Neural cell (in vitro differentiated cells): ENCODE data around the gene ADIPOR2. TPM values are rescaled to one million over a fixed set of nuclear protein-coding genes. Genes with fewer than 3 reads are reported as not detected.

Experiments
- H2AFZ ChIP-seq: fragments of 200-600, 300-800 bp; sonication (generic), shearing (Covaris generic); 2 replicates; pipeline ENCODE4 v1.6.0; 2014; ENCODE audit warnings: low read depth, mild to moderate bottlenecking, antibody characterized with exemption, low read length, moderate library complexity
- H3F3A ChIP-seq: fragments of 200-600 bp; shearing (Covaris generic); 2 replicates; pipeline ENCODE4 v1.6.1; 2016; ENCODE audit warnings: mild to moderate bottlenecking, moderate library complexity, mixed read lengths, antibody characterized with exemption, low read length; ENCODE audit not compliant: insufficient read depth, poor library complexity, severe bottlenecking
- H3K27ac ChIP-seq: fragments of 200-600, 300-800 bp; sonication (generic), shearing (Covaris generic); 2 replicates; pipeline ENCODE4 v1.5.1; 2014; ENCODE audit warnings: mild to moderate bottlenecking, low read length, moderate library complexity
- H3K27me3 ChIP-seq: fragments of 300-800, 200-600 bp; sonication (generic), shearing (Covaris generic); 2 replicates; pipeline ENCODE4 v1.6.0; 2014; ENCODE audit warnings: mild to moderate bottlenecking, low read depth, low read length, moderate library complexity; ENCODE audit not compliant: insufficient read depth
- H3K36me3 ChIP-seq: fragments of 300-800, 200-600 bp; sonication (generic), shearing (Covaris generic); 2 replicates; pipeline ENCODE4 v1.5.1; 2014; ENCODE audit warnings: mild to moderate bottlenecking, antibody characterized with exemption, low read length, moderate library complexity; ENCODE audit not compliant: insufficient read depth
- H3K4me2 ChIP-seq: fragments of 300-800, 200-600 bp; sonication (generic), shearing (Covaris generic); 2 replicates; pipeline ENCODE4 v1.6.0; 2014; ENCODE audit warnings: mild to moderate bottlenecking, low read length
- H3K4me3 ChIP-seq: fragments of 300-800, 200-600 bp; sonication (generic), shearing (Covaris generic); 2 replicates; pipeline ENCODE4 v1.5.1; 2014; ENCODE audit warnings: mild to moderate bottlenecking, low read length, moderate library complexity
- H3K79me2 ChIP-seq: fragments of 200-600 bp; shearing (Covaris generic); replicated peaks from 2 replicates; pipeline ENCODE4 v1.6.0; 2014; ENCODE audit warnings: mild to moderate bottlenecking, low read length, moderate library complexity; ENCODE audit not compliant: insufficient read depth
- H3K9ac ChIP-seq: fragments of 300-800, 200-600 bp; sonication (generic), shearing (Covaris generic); 2 replicates; pipeline ENCODE4 v1.6.1; 2016; ENCODE audit warnings: mild to moderate bottlenecking, low read length, mixed read lengths
- H3K9me2 ChIP-seq: fragments of 200-600 bp; shearing (Covaris generic); 2 replicates; pipeline ENCODE4 v1.6.1; 2016; ENCODE audit warnings: mild to moderate bottlenecking, low read length, mixed read lengths; ENCODE audit not compliant: insufficient read depth
- H3K9me3 ChIP-seq: fragments of 200-600, 300-800 bp; sonication (generic), shearing (Covaris generic); 2 replicates; pipeline ENCODE4 v1.6.1; 2016; ENCODE audit warnings: mild to moderate bottlenecking, mixed run types, low read length, moderate library complexity, mixed read lengths
- H4K20me1 ChIP-seq: fragments of 200-600 bp; shearing (Covaris generic); 2 replicates; pipeline ENCODE4 v1.6.1; 2016; ENCODE audit warnings: mild to moderate bottlenecking, mixed run types; ENCODE audit not compliant: insufficient read depth
- EZH2 ChIP-seq: fragments of 200-600, 300-800 bp; shearing (Covaris generic), sonication (generic); IDR thresholded peaks from 2 replicates; pipeline ENCODE4 v1.6.1; 2014; ENCODE audit warnings: antibody characterized with exemption, low read length, borderline replicate concordance, mild to moderate bottlenecking; ENCODE audit not compliant: insufficient read depth, poor library complexity, severe bottlenecking
- MXI1 ChIP-seq: fragments of 450-650 bp; conservative IDR thresholded peaks from 2 replicates; pipeline ENCODE4 v1.6.1; 2014; ENCODE audit warnings: antibody characterized with exemption, mild to moderate bottlenecking; ENCODE audit not compliant: poor library complexity, severe bottlenecking
- POLR2AphosphoS5 ChIP-seq: IDR thresholded peaks from 2 replicates; pipeline ENCODE4 v1.6.1; 2012
- REST ChIP-seq: IDR thresholded peaks from 2 replicates; pipeline ENCODE4 v1.6.1; 2012; ENCODE audit warnings: borderline replicate concordance
- SMC3 ChIP-seq: fragments of 450-650 bp; conservative IDR thresholded peaks from 2 replicates; pipeline ENCODE4 v1.6.1; 2014; ENCODE audit warnings: antibody characterized with exemption, mild to moderate bottlenecking, moderate library complexity; ENCODE audit not compliant: poor library complexity
- TAF1 ChIP-seq: IDR thresholded peaks from 2 replicates; pipeline ENCODE4 v1.6.1; 2012; ENCODE audit warnings: low read depth
- polyA plus RNA-seq: library from polyadenylated mRNA; depleted of rRNA; stranded (reverse); fragments of >200 nt; gene quantifications from 2 replicates; pipeline ENCODE4 v1.2.3, GENCODE V29; 2014
- TF ChIP-seq, protein P1 (sequence below): fragments of 450-650 bp; IDR thresholded peaks from 2 replicates; pipeline ENCODE4 v1.5.1; 2014; ENCODE audit warnings: antibody characterized with exemption, mild to moderate bottlenecking, moderate library complexity; ENCODE audit not compliant: poor library complexity, severe bottlenecking

The ADIPOR2 gene
- polyA plus RNA-seq, 1 donor from 2014 or later = 18.5 TPM

- Histone ChIP-seq H3K79me2 (no peaks in the 10 kb centered on the region), H3F3A (no peaks in the 10 kb centered on the region), H3K9ac (no peak overlapping the region), H3K4me3 (no peak overlapping the region), H3K9me2 (no peaks in the 10 kb centered on the region), H3K9me3 (no peaks in the 10 kb centered on the region), H3K27me3 (peaks cover 10% of the 10 kb centered on the region), H3K36me3 (no peaks in the 10 kb centered on the region), H2AFZ (no peak overlapping the region), H4K20me1 (no peaks in the 10 kb centered on the region), H3K27ac (no peak overlapping the region), H3K4me2 (no peak overlapping the region)
- no peak for TF ChIP-seq EZH2
- no peak for TF ChIP-seq POLR2AphosphoS5
- TF ChIP-seq, protein P1, sequence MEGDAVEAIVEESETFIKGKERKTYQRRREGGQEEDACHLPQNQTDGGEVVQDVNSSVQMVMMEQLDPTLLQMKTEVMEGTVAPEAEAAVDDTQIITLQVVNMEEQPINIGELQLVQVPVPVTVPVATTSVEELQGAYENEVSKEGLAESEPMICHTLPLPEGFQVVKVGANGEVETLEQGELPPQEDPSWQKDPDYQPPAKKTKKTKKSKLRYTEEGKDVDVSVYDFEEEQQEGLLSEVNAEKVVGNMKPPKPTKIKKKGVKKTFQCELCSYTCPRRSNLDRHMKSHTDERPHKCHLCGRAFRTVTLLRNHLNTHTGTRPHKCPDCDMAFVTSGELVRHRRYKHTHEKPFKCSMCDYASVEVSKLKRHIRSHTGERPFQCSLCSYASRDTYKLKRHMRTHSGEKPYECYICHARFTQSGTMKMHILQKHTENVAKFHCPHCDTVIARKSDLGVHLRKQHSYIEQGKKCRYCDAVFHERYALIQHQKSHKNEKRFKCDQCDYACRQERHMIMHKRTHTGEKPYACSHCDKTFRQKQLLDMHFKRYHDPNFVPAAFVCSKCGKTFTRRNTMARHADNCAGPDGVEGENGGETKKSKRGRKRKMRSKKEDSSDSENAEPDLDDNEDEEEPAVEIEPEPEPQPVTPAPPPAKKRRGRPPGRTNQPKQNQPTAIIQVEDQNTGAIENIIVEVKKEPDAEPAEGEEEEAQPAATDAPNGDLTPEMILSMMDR = no peak
- no peak for TF ChIP-seq SMC3
Observed at GRCh38 chr12:1819050-1819449, 128.2 kb downstream of the ADIPOR2 start.

GRCh38 chr12:1819571-1819970, 128.7 kb downstream of the ADIPOR2 start:
- Histone ChIP-seq H3K27ac (no peak overlapping the region), H3K79me2 (no peaks in the 10 kb centered on the region), H3K9ac (peak overlapping the region; percentile 41), H3K27me3 (peaks cover 10% of the 10 kb centered on the region), H4K20me1 (no peaks in the 10 kb centered on the region), H3F3A (no peaks in the 10 kb centered on the region), H3K9me3 (no peaks in the 10 kb centered on the region), H3K4me3 (peak overlapping the region; percentile 49), H3K4me2 (peak overlapping the region; percentile 10), H3K9me2 (no peaks in the 10 kb centered on the region), H3K36me3 (no peaks in the 10 kb centered on the region), H2AFZ (no peak overlapping the region)
- no peak for TF ChIP-seq EZH2
- no peak for TF ChIP-seq SMC3

DNA sequence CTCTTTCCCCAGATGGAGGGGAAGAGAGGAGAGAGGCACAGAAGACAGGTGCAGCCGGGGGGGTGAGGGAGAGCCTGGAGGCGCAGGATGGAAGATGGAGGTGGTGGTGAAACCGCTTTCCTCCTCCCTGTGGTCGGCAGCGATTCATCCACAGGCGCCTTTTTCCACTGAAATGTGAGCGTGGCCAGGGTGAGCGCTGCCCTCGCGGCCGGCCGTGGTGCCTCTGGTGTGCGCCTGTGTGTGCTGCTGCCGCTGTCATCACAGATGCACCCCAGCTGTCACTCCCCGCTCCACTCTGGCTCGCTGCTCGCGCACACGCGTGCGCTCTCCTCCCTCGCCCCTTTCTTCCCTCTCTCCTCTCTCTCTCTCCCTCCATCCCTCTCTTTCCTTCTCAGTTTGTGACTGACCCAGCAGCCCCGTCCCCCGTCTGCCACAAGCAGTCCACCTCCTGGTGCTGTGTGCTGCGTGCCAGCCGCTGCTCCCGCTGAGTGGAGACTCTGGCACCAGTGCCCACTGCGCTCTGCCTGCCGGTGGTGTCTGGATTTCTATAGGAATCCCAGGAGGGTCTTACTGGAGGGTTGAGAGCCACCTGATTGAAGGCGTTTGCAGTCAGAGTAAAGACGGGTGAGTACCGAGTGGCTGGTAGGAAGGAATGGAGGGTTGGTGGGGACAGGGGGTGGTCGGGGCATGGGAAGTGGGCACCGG, 129.5 kb downstream of the ADIPOR2 start, which contains the start of gene LRTM2:
Gene LRTM2 (plus strand): TSS at position 375 of the 705 bp plus-strand sequence. CDS start 7,584 bp downstream, outside the sequence.
- TF ChIP-seq POLR2AphosphoS5 (no peak), MXI1 (no peak), EZH2 (no peak), TAF1 (no peak)
- peaks cover 10% of the 10 kb centered on the region for H3K27me3 ChIP-seq
- H3F3A ChIP-seq = no peaks in the 10 kb centered on the region
- H4K20me1 ChIP-seq = no peaks in the 10 kb centered on the region
- no peaks in the 10 kb centered on the region for H3K36me3 ChIP-seq
- H3K27ac ChIP-seq = no peak within 1 kb of the TSS
- peak within 1 kb of the TSS; percentile 41 for H3K9ac ChIP-seq
- no peaks in the 10 kb centered on the region for H3K9me2 ChIP-seq
- H3K79me2 ChIP-seq = no peaks in the 10 kb centered on the region
- H3K9me3 ChIP-seq = no peaks in the 10 kb centered on the region
- peak within 1 kb of the TSS; percentile 49 for H3K4me3 ChIP-seq
- peak within 1 kb of the TSS; percentile 27 for H2AFZ ChIP-seq
- H3K4me2 ChIP-seq = peak within 1 kb of the TSS; percentile 39

GRCh38 chr12:1820896-1821291, 130.0 kb downstream of the ADIPOR2 start:
- peaks cover 10% of the 10 kb centered on the region for H3K27me3 ChIP-seq
- H3K36me3 ChIP-seq = no peaks in the 10 kb centered on the region
- H3K79me2 ChIP-seq = no peaks in the 10 kb centered on the region
- no peak overlapping the region for H3K27ac ChIP-seq
- H3F3A ChIP-seq = no peaks in the 10 kb centered on the region
- H3K4me3 ChIP-seq = peak overlapping the region; percentile 49
- no peak overlapping the region for H2AFZ ChIP-seq
- TF ChIP-seq MXI1 = no peak
- TF ChIP-seq POLR2AphosphoS5 = no peak
- no peak for TF ChIP-seq EZH2
- TF ChIP-seq REST = no peak
- no peak for TF ChIP-seq TAF1
- no peaks in the 10 kb centered on the region for H3K9me3 ChIP-seq
- no peaks in the 10 kb centered on the region for H4K20me1 ChIP-seq
- no peaks in the 10 kb centered on the region for H3K9me2 ChIP-seq
- H3K4me2 ChIP-seq = peak overlapping the region; percentile 39
- peak overlapping the region; percentile 41 for H3K9ac ChIP-seq
